ENCODE measurements around the gene ARRDC4.

DNA sequence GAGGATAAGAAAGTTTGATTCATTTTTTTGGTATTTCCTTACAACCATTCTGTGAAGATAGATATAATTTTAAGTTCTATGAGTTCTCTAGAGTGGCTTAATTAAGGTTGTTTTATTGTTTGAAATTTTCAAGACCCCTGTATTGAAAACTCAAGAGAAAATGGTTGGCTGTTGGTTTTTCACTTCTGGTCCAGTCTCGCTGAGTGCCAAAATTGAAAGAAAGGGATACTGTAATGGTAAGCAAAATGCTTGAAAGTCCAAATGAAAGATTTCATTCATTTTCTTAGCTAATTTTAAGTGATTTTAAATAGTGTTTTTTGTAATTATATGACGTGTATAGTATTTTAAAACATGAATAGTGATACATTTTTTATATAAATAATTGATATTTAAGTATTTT, 7.4 kb downstream of the ARRDC4 start:
- TF ChIP-seq, protein P1, sequence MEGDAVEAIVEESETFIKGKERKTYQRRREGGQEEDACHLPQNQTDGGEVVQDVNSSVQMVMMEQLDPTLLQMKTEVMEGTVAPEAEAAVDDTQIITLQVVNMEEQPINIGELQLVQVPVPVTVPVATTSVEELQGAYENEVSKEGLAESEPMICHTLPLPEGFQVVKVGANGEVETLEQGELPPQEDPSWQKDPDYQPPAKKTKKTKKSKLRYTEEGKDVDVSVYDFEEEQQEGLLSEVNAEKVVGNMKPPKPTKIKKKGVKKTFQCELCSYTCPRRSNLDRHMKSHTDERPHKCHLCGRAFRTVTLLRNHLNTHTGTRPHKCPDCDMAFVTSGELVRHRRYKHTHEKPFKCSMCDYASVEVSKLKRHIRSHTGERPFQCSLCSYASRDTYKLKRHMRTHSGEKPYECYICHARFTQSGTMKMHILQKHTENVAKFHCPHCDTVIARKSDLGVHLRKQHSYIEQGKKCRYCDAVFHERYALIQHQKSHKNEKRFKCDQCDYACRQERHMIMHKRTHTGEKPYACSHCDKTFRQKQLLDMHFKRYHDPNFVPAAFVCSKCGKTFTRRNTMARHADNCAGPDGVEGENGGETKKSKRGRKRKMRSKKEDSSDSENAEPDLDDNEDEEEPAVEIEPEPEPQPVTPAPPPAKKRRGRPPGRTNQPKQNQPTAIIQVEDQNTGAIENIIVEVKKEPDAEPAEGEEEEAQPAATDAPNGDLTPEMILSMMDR (conservative IDR thresholded peaks at IDR 0.05; ENCODE audit: low read depth, low read length) = no peak
- no peak for TF ChIP-seq EZH2 (IDR thresholded peaks at IDR 0.05; ENCODE audit: low read length, unreplicated experiment)
- TF ChIP-seq EZH2phosphoT487 (IDR thresholded peaks at IDR 0.05; ENCODE audit: borderline replicate concordance, low read length) = no peak
